ENCODE measurements around the gene CCDC177.
"Not testable (repeated sequence)": the region's sequence is repeated elsewhere in the genome, so short reads cannot be mapped to it uniquely, and the experiment has no call there.

Gene CCDC177

DNA sequence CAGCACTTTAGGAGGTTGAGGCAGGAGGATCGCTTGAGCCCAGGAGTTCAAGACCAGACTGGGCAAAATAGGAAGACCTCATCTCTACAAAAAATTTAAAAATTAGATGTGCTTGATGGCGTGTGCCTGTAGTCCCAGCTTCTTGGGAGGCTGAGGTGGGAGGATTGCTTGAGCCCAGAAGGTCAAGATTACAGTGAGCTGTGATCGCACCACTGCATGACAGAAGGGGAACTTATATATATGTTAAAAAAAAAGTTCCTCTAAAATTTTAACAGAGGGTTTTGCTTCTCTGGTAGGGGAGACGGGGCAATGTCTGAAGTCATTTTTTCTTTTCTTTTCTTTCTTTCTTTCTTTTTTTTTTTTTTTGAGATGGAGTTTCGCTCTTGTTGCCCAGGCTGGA is 24.8 kb upstream of the CCDC177 start:
- not testable (repeated sequence) for DNase-seq

DNA sequence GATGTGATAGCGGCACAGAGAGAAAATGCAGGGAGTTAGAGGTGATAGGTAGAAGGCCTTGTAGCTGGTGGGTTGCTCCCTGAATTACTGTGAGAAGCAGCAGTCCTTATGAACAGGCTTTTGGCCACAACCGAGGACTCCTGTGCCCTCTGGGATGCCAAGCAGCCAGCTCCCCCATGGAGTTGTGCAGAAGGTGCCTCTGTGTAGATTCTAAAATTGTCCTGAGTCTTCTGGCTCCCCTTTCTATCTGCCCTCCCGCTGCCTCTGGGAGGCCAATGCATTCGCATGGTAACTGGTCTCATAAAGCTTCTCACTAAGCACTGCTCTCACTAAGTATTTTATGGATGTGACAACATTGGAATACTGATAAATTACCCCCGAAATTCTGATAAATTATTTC is 20.7 kb upstream of the CCDC177 start:
- DNase-seq, result no peak

DNA sequence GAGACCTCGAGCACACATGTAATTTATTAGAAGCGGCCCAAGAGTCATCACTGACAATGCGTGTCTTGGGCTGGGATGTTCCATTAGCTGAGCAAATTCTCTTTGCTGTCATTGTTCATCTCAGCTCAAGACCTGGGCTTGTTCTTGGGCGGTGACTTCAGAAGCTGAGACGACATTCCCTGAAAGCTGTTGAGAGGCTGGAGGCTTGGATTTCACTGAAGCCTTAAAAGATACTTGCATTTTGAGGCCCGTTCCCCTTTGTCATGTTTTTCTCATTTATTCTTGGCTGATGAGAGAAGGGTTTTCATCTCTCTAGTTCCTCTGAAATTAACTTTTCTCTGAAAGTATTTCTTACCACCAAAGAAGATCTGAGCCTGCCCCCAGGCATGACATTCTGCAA is 20.2 kb upstream of the CCDC177 start:
- no peak for DNase-seq

DNA sequence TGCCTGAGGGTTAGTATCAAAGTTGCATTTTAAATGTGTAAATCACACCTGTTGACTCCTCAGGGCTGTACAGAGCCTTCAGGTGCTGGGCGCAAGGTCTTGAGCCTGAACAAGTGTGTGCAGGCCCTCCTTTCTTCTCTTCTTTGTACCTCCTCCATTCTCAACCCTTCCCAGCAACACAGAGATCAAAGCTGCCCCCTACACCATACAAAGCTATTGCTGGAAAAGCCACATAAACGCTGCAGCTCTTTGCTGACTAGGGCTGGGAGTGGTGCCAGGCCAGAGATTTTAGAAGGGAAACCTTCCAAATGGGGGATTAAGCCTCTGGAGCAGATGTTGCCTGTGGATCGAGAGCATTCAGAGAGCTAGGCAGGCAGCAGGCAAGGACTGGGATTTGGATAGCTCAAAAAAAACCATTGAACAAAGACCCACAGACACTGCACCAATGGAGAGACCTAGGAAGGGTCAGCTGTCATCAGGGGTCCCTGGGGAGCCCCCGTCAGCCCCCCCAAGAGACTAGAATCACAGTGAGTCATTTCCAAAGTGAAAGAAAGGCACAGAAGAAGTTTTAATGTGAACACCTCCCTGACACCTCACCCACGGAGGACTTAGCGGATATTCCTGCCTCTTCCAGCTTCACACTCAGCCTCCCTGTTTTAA is 18.5 kb upstream of the CCDC177 start:
- DNase-seq, result no peak

DNA sequence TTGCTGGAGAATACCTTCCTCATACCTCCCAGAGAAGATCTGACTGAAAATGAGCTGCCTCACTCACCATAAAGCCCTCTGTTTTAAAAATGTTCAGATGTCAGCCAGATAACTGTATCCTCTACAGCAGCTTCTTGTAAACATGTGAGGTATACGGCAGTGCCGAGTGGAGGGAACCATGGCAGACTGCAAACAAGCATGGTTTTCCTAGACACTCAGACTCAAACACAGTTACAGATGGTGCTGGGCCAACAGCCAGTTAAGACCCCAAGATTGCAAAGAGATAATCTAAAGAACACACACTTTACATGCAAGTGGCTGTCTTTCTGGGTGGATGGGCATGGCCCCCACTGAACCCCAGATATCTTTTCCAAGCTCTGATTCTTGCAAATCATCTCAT is 16.6 kb upstream of the CCDC177 start:
- no peak for DNase-seq

DNA sequence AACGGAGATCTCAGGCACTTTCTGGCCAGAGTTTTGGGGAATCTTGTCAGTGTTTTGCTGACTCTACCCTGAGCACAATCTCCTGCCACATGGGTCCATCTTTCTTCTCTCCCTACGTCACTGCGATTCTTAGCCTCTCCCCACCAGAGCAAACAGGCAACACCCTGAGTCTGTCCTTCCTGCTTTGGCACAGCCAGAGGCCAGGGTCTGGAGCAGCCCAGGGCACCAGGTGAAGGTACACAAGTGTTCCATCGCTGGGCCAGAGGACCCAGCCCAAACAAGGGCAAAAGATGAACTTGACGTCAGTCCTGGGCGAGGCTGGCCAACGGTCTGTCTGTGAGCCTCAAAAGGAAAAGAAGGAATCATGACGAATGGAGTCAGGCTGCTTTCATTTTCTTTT is 12.7 kb upstream of the CCDC177 start:
- DNase-seq, result no peak

DNA sequence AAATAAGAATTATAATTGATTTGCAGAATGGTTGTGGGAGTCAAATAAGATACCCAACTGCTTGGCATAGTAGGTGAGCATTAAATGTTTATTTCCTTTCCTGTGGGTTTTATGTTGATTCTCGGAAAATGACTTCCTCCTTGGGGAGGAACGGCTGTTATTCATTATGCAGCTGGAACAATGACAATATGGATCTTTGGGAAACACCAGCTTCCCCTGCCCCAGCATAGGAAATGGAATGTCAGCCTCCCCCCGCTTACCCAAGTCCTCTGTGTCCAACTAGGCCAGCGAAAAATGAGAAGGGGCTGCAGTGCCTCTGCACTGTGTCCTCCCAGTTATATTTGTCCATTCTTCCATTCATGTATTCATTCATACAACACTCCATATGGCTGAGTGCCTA is 11.7 kb upstream of the CCDC177 start:
- no peak for DNase-seq

DNA sequence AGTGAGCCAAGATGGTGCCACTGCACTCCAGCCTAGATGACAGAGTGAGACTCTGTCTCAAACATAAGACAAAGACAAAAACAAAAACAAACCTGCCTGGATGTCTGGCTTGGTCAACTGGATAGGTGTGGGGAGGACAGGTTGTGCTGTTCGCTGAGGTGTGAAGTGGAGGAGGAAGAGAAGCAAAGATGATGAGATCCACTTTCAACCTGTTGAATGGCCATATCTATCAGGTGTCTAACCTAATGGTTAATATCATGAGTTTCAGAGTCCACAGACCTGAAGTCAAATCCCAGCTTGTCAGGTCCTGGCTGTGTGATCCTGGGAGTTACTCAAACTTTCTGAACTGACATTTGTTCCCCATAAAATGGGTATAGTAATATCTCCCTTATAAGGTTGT is 9.7 kb upstream of the CCDC177 start:
- no peak for DNase-seq

DNA sequence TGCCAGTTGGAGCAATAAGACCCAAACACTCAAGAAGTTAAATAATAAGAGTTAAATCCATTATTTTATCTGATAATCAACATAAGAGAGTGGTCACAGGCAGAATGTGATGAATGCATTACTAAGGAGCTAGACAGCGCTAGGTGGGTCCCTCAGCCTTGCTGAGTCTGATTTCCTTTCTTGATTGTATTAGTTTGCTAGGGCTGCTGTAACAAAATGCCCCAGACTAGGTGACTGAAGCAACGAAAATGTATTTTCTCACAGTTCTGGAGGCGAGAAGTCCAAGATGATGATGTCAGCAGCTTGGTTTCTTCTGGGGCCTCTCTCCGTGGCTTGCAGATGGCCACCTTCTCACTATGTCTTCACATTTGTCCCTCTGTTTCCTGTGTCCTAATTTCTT is 8.2 kb upstream of the CCDC177 start:
- no peak for DNase-seq

DNA sequence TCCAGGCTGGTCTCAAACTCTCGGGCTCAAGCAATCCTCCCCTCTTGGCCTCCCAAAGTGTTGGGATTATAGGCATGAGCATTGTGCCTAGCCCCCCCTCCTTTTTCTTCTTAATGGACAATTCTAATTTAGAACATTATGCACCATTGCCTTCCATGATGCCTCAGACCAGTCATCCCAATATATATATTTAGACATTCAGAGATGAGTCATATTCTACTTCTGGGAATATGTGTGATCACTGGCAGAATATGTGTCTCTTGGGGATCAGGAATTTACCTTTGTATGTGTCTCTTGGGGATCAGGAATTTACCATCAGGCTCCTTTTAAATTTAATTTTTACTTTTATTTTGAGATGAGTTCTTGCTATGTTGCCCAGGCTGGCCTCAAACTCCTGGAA is 7.5 kb upstream of the CCDC177 start:
- DNase-seq, result no peak

DNA sequence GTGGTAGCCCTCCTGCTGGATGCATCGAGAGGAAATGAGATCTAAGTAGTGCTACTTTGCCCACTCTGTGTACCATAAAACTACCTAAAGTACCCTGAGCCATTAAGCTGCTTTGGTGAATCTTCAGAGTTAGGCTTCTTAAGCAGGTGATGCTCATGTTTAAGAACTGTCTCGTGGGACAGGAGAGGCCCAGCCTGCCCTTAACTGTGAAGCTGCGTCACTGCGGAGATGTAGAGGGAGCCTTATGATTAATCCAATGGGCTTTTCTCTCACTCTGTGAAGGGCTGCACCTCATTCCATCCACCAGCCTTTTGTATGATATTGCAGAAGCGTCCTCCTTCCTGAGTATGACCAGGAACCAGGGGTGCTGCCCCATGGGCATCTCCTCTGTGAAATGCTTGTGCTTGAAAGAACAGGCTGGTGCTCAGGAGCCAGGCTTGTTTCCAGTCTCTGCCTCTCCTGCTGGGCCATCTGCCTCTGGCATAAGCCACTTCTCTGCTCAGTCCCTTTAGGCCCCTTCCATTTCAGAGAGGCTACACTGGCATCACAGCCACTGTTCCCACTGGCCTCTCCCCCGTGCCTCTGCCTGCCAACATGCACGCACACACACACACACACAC is 6.8 kb upstream of the CCDC177 start:
- DNase-seq, result no peak

DNA sequence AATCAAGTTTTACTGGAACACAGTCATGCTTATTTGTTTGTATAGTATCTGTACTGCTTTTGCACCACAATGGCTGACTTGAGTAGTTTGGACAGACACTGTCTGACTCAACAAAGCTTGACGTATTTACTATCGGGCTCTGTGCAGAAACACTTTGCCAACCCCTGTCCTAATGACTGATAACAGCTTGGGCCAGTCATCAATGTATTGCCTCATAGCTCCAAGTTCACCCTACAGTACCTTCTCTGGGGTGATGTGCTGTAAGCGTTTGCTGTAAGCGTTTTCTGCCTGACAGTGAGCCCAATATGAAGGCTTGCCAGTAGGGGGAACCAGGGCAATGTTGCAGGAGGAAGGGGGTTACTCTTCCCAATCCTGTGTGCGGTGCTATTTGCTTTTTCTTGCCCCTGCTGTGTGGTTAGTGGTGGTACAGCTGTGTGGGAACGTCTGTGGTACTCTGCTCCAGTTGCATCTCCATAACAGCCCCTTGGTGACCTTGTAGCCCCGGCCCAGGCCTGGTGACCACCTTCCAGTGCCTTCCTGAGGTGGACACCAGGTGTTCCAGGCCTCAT is 5.4 kb upstream of the CCDC177 start:
- DNase-seq, result no peak

DNA sequence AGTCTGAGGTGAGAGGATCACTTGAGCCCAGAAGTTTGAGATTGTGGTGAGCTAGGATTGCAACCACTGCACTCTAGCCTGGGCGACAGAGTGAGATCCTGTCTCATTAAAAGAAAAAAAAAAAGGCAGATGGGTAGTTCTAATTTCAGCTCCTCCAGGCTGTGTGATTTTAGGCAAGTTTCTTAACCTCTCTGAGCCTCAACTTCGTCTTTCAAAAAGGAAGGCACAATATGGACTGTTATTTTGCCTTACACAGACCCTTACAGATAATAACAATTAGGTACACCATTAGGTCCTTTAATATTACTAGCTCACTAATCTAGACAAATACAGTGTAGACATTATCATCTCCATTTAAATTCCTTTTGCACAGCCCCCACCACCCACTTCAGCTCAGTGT is 4.8 kb upstream of the CCDC177 start:
- no peak for DNase-seq

DNA sequence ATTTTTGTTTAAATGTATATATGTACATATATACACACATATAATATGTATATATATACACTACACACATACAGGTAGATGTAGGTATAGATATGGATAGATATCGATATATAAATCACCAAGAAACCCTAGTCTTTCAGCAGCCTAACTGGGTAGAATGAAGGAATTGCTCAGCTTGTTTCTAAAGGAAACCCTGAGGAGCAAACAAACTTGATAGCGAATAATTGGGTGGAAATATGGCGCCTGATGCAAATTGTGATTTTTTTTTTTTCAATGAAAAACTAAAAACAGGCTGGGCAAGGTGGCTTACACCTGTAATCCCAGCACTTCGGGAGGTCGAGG is 254 bp upstream of the CCDC177 start:
- DNase-seq, result no peak

DNA sequence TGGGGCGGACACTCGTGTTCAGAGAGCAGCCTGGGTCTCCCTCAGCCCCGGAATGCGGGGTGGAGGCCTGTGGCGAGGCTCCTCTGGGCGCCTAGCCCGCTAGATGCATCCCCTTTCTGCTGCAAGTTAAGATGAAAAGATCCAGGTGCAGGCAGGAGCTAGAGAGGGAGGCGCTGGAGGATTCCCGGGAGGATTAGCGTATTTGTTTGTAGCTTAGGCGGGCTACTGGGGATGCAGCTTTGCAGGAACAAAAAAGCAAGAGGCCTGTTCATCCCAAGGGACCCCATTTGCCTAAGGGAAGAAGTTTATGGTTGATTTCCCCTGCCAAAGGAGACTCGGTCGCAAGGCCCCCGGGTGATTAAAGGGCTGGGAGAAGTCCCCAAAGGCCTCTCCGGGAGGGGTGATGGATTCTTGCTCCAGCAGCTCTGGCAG is 824 bp downstream of the CCDC177 start:
- peak in 1 of 6 experiments; percentile 14 for DNase-seq

DNA sequence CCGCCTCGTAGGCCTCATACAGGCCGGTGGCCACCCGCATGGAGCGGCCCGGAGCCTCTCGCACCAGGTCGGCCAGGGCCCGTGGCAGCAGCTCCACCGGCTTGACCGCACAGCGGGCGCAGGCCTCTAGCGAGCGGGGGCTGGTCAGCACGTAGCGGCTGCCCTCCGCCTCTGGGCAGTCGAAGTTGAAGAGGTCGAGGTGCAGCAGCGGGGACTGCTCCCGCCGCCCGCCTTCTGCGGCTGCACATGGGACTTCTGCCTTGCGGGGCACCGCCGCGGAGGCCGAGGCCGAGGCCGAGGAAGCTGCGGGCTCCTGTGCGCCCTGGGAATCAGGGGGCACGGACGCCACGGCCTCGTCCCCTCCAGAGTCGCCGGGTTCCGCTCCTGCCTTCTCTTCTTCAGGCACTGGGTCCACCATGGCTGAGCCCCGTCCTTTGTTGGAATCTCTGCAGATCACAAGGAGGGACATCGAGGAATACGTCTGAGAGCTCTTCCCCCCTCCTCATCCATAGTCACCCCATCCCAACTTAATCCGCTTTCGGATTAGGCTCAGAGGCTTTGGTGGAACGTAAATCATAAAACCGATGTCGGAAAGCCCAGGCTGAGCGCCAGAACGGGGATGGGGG is 1.4 kb downstream of the CCDC177 start:
- no peak for DNase-seq

DNA sequence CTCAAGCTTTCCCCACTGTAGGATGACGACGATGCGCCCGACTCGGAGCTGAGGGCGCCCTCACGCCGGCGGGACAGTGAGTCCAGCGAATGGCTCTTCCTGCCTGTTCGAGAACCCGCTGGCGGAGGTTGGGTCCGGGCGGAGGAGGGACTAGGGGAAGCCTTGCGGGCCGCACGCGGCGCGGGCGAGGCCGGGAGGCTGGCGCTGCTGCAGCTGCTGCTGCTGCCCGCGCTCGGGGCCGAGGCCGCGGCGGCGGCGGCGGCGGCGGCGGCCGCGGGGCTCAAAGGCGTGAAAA is 1.9 kb downstream of the CCDC177 start:
- no peak for DNase-seq

DNA sequence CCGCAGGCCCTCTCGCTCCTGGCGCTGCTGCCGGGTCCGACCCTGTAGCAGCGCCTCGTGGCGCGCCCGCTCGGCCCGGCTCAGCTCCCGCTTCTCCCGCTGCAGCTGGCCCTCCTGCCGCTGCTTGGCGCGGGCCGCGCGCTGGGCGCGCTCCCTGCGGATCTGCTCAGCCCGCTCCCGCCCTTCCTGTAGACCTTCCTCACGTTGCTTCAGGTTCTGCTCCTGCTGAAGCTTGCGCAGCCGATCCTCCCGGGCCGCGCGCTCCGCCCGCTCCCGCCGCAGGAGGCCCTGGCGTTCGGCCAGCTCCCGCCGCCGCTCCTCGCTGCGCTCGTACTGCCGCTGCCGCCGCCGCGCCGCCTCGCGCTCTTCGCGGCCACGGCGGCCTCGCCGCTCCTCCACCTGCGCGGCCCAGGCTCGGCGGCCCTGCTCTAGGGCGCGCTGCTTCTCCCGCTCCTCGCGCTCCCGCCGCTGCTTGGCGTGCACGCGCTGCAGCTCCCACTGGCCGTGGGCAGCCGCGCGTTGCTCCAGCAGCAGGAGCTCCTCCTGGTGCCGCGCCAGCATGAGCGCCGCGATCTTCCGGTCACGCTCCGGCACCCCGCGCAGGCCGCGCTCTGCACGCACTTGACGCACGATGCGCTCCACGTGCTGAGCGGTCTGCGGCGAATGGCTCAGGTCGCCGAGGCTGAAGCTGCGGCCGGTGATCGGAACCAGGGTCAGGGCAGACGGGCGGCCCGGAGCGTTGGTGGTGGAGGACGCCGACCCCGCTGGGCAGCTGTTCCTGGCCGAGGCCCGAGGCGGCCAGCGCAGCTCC is 2.4 kb downstream of the CCDC177 start:
- DNase-seq, result no peak

DNA sequence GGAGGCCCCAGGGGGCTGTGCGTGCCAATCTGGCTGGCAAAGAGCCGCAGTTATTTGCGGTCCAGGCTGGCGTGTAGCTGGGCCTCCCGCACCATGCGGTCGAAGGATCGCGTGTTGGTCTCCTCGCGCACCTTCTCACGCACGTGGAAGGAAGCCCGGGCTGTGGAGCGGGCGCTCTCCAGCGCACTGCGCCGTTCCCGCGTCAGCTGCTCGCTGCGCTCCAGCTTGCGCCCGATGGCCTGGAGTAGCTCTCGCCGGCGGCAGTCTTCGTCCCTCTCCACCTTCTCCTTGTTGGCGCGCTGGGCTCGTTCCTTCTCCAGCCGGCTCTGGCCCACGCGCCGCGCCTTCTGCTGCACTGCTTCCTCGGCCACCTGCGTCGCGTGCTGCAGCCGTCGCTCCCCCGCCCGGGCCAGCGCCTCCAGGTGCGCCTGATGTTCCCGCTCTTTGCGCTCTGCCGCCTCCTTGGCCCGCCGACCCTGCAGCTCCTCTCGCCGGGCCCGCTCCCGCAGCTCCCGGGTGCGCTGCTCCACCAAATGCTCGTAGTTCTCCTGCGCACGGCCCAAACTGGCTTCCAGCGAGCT is 3.1 kb downstream of the CCDC177 start:
- DNase-seq, result no peak

DNA sequence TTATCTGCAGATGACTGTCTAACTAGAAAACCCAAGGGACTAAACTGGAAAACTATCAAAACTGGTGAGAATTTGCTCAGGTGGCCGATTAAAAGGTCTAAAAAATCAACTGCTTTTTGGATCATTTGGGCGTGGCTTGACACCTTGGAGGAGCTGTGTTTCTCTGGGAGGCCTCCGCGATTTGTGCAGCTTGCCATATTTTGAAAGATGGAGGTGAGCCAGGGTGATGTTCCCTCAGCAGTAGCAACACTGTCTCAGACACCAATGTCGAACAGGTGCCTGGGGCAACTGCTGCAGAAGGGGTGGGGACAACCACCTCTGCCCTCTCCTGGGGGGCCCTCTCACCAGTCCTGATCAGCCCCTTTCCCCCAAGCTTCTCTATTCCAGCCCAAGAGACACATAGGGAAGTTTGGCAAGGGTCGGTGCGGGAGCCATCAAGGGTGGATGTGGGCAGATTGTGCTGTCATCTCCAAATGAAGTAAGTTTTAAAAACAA is 3.8 kb downstream of the CCDC177 start:
- no peak for DNase-seq

DNA sequence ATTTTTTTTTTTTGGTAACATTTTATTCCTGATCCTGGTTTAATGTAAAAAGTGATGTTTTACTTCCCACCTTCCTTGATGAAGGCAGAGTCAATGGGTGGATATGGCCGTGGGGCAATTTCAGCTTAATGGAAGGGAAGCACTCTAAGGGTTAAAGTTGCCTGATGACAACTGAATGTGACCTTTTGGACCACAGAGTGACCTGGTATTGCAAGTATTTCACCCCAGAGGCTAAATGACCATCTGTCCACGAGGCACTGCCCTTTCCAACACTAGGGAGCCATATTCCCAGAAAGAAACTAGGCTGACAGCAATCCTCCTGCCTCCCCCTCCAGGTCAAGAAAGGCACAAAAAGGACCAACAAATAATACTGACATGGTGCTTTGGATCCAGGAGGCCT is 4.8 kb downstream of the CCDC177 start:
- no peak for DNase-seq

DNA sequence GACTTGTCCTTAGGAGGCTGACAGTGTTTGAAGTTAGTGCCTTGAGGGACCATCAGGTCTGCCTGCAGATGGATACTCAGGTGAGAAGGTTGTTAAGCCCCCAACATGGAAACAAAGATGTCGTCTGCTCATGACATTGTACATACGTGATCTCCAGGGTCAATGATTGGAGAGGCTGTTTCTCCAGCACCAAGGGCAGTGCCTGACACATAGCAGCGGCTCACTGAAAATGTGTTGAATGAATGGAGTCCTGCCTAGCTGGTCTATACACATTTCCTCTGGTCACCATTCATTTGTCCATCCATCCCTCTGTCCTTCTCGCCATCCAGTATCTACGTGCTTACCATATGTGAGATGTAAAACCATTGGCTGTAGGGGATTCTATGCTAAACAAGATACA is 7.1 kb downstream of the CCDC177 start:
- no peak for DNase-seq

DNA sequence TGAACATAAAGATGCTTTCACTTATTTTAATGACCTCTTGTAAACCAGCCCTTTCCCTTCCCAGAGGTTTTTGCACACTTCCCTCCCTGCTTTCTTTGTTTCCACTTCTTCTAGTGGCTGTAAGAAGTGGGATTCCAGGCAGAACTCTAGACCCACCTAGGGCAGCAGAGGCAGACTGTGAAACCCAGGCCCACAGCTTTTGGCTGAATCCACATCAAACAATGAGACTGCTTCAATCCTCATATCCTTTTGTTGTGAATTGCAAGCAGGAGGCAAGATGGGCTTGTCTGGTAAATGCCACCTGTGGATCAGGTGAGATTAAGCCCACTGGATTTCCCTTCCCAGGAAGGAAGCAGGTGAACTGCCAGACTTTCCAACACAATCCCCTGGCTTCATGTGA is 12.8 kb downstream of the CCDC177 start:
- no peak for DNase-seq
